Activated B cell treated with CpG ODN at 0.5 μM for 24 hours (primary cell): Measurements from ENCODE around the gene CD81. TPM values are rescaled to one million over a fixed set of nuclear protein-coding genes. Genes with fewer than 3 reads are reported as not detected.

ENCODE experiments used
- ATAC-seq: fragments of 200-7000 bp; cut with Tn5 transposase; one replicate; pipeline ENCODE4 v1.10.0; 2021; ENCODE audit warnings: low read depth, mild to moderate bottlenecking, moderate library complexity
- CTCF ChIA-PET: fragments of 350-600 bp; sonication (Branson Sonifier 250); formaldehyde crosslinking; loops from one replicate; lab custom pipeline; 2021; ENCODE audit warnings: antibody characterized with exemption; lab: Charles Lee
- POLR2A ChIA-PET: fragments of 350-600 bp; sonication (Branson Sonifier 250); formaldehyde crosslinking; loops from one replicate; lab custom pipeline; 2021; ENCODE audit warnings: antibody characterized with exemption; lab: Charles Lee
- DNase-seq: peaks from one replicate; pipeline ENCODE4 v3.0.0; 2022
- H3K27ac Mint-ChIP-seq: one replicate; pipeline ENCODE4 v1.8.0; 2020; ENCODE audit warnings: mixed read lengths
- H3K27me3 Mint-ChIP-seq: one replicate; pipeline ENCODE4 v1.8.0; 2021; ENCODE audit warnings: mixed read lengths
- H3K36me3 Mint-ChIP-seq: one replicate; pipeline ENCODE4 v1.8.0; 2021; ENCODE audit warnings: low read depth, mixed read lengths
- H3K4me1 Mint-ChIP-seq: one replicate; pipeline ENCODE4 v1.8.0; 2021; ENCODE audit warnings: mixed read lengths
- H3K4me3 Mint-ChIP-seq: one replicate; pipeline ENCODE4 v1.8.0; 2020; ENCODE audit warnings: mild to moderate bottlenecking, mixed read lengths
- H3K9me3 Mint-ChIP-seq: one replicate; pipeline ENCODE4 v1.8.0; 2020; ENCODE audit warnings: mixed read lengths
- CTCF ChIP-seq: fragments of 200-600 bp; IDR thresholded peaks from one replicate; pipeline ENCODE4 v1.8.0; 2022; ENCODE audit warnings: antibody characterized with exemption, mild to moderate bottlenecking
- intact Hi-C: fragments of 100-400 bp; cut with micrococcal nuclease; formaldehyde crosslinking; loops from one replicate; pipeline ENCODE4 v1.15.1; 2024
- total RNA-seq: library from RNA; stranded (reverse); gene quantifications from 2 replicates; pipeline ENCODE4 v1.2.3, GENCODE V29; 2022

Gene CD81
- total RNA-seq, 1 donor from 2014 or later, result 132 TPM

DNA sequence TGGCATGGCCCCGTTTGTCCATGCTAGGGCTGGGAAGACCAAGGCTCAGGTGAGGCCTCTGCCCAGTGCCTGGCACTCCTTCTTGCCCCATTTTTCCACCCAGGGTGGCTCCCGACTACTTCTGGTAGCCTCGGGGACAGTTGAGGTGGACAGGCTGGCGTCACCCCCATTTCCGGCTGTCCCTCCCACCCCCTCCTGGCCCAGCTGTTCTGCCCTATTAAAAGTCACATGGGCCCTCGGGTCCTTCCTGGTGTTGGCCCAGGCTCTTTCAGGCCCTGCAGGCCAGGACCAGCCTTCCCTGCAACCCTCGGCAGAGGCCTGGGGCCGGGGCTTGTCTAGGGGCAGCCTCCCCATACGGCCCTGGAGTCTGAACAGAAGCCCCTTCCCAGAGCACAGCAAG is 9.5 kb downstream of the CD81 start:
- H3K4me1 Mint-ChIP-seq, result peaks cover 91% of the 10 kb centered on the region
- DNase-seq, result no peak
- no peaks in the 10 kb centered on the region for H3K27me3 Mint-ChIP-seq
- POLR2A ChIA-PET, result interaction anchor here (0.6 to 8.5 kb wide), 5 partner anchors 9 to 84 kb away, joined by 3 to 91 read pairs (median 20); partner anchors contain the start of genes CD81, TSPAN32 and TSSC4
- no peak for ATAC-seq
- intact Hi-C loops, result loop anchor here (5.0 kb wide), 1 partner anchor 671 kb away; the partner anchor contains the start of gene CARS1
- no peaks in the 10 kb centered on the region for H3K9me3 Mint-ChIP-seq
- CTCF ChIA-PET, result interaction anchor here (1.1 to 1.5 kb wide), 3 partner anchors 34 to 82 kb away, joined by 3 to 5 read pairs (median 5); no protein-coding TSS in a partner anchor
- H3K27ac Mint-ChIP-seq, result peak overlapping the region; percentile 91
- H3K36me3 Mint-ChIP-seq, result peaks cover 12% of the 10 kb centered on the region
- peak overlapping the region; percentile 38 for H3K4me3 Mint-ChIP-seq
- no peak for TF ChIP-seq CTCF

DNA sequence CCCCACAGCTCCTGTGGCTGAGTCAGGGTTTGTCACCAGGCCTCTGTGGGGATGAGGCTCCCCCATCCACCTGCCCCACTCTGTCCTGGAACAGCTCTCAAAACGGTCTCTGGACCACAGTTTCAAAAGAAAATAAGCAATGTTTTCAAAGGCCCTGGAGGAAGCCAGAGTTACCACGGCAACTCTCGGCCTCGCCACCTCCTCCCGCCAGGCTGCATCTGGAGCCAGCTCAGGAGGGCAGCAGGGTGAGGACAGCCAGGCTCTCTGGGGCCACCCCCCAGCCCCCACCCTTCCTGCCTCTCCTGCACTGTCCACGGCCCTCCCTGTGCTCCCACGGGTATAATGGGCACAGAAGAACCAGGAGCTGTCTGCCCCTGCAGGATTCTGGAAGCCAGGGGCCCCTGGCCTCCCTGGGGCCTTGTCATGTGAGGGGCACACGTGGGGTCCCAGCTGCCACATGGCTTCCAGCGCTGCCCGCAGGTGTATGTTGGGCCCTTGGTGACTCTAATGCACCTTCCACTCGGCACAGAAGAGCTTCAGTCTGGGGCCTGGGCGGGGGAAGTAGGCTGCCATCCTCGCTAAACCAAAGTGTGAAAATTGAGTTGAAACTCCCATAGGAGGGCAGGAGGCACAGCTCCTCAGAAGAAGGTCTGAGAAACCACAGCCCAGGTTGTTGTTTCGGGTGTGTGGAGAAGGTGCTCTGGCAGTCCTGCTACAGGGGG is 10.3 kb downstream of the CD81 start:
- no peak for ATAC-seq
- no peak for TF ChIP-seq CTCF
- H3K27ac Mint-ChIP-seq, result peak overlapping the region; percentile 91
- H3K4me1 Mint-ChIP-seq, result peaks cover 89% of the 10 kb centered on the region
- CTCF ChIA-PET, result interaction anchor here (0.6 to 1.7 kb wide), 4 partner anchors 32 to 83 kb away, joined by 3 to 5 read pairs (median 5); no protein-coding TSS in a partner anchor
- no peak for DNase-seq
- no peaks in the 10 kb centered on the region for H3K9me3 Mint-ChIP-seq
- H3K4me3 Mint-ChIP-seq, result peak overlapping the region; percentile 35
- POLR2A ChIA-PET, result interaction anchor here (1.4 to 8.5 kb wide), 4 partner anchors 10 to 85 kb away, joined by 3 to 91 read pairs (median 33); partner anchors contain the start of genes CD81, TSPAN32 and TSSC4
- intact Hi-C loops, result loop anchor here (5.0 kb wide), 1 partner anchor 670 kb away; the partner anchor contains the start of gene CARS1
- H3K27me3 Mint-ChIP-seq, result no peaks in the 10 kb centered on the region
- H3K36me3 Mint-ChIP-seq, result peaks cover 12% of the 10 kb centered on the region

- ATAC-seq (no peak), DNase-seq (no peak)
- ChIA-PET CTCF (interaction anchor here (1.7 kb wide), 1 partner anchor 32 kb away, joined by 5 read pairs; no protein-coding TSS in a partner anchor), POLR2A (interaction anchor here (2.1 to 8.5 kb wide), 4 partner anchors 11 to 12 kb away, joined by 10 to 91 read pairs (median 31); partner anchors contain the start of genes CD81 and TSSC4)
- H3K4me1 Mint-ChIP-seq, result peaks cover 89% of the 10 kb centered on the region
- H3K9me3 Mint-ChIP-seq, result no peaks in the 10 kb centered on the region
- H3K27ac Mint-ChIP-seq, result peak overlapping the region; percentile 35
- H3K36me3 Mint-ChIP-seq, result peaks cover 12% of the 10 kb centered on the region
- no peak for TF ChIP-seq CTCF
- intact Hi-C loops, result loop anchor here (5.0 kb wide), 1 partner anchor 669 kb away; the partner anchor contains the start of gene CARS1
- H3K4me3 Mint-ChIP-seq, result peak overlapping the region; percentile 67
- H3K27me3 Mint-ChIP-seq, result no peaks in the 10 kb centered on the region
Measured at GRCh38 chr11:2388431-2389376, 11.6 kb downstream of the CD81 start.

GRCh38 chr11:2389377-2390026 is 12.4 kb downstream of the CD81 start:
- peak overlapping the region; percentile 69 for H3K27ac Mint-ChIP-seq
- ChIA-PET POLR2A (interaction anchor here (2.1 to 2.2 kb wide), 2 partner anchors 11 to 12 kb away, joined by 10 to 16 read pairs; partner anchors contain the start of genes CD81 and TSSC4), CTCF (interaction anchor here (1.6 kb wide), 1 partner anchor 31 kb away, joined by 3 read pairs; no protein-coding TSS in a partner anchor)
- intact Hi-C loops, result loop anchor here (5.0 kb wide), 2 partner anchors 247 to 668 kb away; partner anchors contain the start of gene CARS1
- DNase-seq (no peak), ATAC-seq (no peak)
- H3K4me3 Mint-ChIP-seq, result peak overlapping the region; percentile 67
- H3K36me3 Mint-ChIP-seq, result peaks cover 12% of the 10 kb centered on the region
- no peaks in the 10 kb centered on the region for H3K9me3 Mint-ChIP-seq
- no peak for TF ChIP-seq CTCF
- H3K27me3 Mint-ChIP-seq, result no peaks in the 10 kb centered on the region
- H3K4me1 Mint-ChIP-seq, result peaks cover 91% of the 10 kb centered on the region
